Measurements from ENCODE around the gene TMEM151B.
"Not testable (repeated sequence)": the region's sequence is repeated elsewhere in the genome, so short reads cannot be mapped to it uniquely, and the experiment has no call there.

The TMEM151B gene

DNA sequence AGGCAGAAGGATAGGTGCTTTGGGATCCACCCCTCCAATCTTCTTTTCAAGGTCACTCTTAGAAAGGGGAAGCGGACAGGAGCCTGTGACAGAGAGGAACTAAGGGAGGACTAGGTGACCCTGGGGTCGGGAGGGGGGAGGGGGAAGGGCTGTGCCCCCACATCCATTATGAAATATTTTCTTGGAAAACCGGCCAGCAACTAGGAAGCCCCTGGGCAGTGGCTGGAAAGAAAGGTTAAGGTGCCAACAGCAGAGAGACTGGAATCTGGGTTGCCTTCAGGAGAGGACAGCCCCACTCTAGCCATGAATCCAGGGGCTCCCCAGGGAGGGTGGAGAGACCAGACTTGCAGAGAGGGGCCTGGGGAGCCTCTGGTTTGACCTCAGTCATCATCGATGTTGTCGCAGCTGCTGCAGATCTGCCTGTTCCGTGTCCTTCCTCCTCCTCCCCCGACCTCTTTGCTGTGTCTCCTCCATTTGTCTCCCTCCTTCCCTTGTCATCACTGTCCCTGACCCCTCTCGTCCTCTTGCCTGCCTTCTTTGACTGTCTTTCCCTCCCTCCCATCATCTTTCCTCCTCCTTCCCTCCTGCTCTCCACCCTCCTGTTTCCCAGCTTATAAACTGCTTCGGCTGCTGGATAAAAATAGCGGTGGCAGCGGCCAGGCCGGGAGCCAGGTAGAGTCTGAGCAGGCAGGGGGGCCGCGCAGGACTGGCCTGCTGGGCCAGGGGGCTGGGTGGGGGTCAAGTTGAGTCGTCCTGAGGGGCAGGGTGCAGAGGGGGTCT, 43.7 kb upstream of the TMEM151B start:
- FAIRE-seq (no peak), DNase-seq (ENCODE audit: insufficient read length) (no peak)
- no peak for TF ChIP-seq POLR2A (IDR thresholded peaks at IDR 0.05; ENCODE audit: low read depth, low read length)
- no peak for TF ChIP-seq TAF1 (IDR thresholded peaks at IDR 0.05; ENCODE audit: borderline replicate concordance, low read depth, low read length)
- TF ChIP-seq POLR2AphosphoS5 (IDR thresholded peaks at IDR 0.05; ENCODE audit: low read depth, low read length), result no peak

DNA sequence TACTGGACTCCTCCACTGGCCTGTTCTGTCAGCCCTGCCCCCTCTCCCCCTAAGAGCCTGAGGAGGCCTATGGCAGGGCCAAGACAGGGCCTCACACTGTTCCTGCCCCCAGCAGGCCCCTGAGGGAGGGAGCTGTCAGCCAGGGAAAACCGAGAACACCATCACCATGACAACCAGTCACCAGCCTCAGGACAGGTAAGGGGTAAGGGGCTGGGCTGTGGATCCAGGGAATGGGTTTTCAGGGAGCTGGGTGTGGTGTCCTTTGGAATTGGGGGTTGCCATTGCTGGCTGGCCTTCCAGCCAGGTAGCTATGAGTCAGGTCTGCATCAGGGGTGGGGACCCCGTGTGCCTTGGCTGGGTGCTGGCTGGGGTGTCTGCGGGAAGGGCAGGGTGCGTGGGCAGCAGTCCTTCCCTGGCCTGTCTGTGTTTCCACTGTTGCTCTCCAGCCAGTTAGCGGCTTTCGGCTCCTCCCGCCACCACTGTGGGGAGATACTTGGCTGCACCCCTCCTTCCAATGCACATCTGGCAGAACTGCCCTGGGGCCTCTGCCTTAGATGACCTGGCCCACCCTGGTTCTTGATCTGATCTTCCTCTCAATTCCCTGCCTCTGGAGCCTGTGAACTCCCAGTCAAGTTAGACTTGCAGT, 43.0 kb upstream of the TMEM151B start:
- DNase-seq (ENCODE audit: insufficient read length), result no peak
- TF ChIP-seq POLR2A (IDR thresholded peaks at IDR 0.05; ENCODE audit: low read depth, low read length) (no peak), TAF1 (IDR thresholded peaks at IDR 0.05; ENCODE audit: borderline replicate concordance, low read depth, low read length) (no peak), POLR2AphosphoS5 (IDR thresholded peaks at IDR 0.05; ENCODE audit: low read depth, low read length) (no peak)
- FAIRE-seq, result no peak

DNA sequence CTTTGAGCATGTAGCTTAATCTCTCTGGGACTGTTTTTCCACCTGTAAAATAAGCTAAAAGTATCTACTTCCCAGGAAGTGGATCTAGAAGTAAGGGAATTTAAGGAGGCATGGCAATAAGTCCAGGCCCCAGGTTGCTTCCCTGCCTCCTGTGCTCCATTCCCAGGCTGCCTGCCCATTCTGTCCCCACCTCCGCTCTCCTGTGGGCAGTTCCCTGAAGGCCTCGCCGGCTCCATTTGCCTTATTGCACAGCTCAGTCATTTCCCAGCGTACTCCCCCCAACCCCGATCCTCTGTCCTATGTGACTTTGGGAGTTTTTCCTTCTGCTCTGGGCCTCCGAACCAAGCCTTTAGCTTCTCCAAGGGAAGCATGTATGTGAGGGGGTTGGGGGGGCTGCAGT, 42.2 kb upstream of the TMEM151B start:
- FAIRE-seq (no peak), DNase-seq (ENCODE audit: insufficient read length) (no peak)
- no peak for TF ChIP-seq POLR2AphosphoS5 (IDR thresholded peaks at IDR 0.05; ENCODE audit: low read depth, low read length)
- TF ChIP-seq TAF1 (IDR thresholded peaks at IDR 0.05; ENCODE audit: borderline replicate concordance, low read depth, low read length), result no peak
- TF ChIP-seq POLR2A (IDR thresholded peaks at IDR 0.05; ENCODE audit: low read depth, low read length), result no peak

DNA sequence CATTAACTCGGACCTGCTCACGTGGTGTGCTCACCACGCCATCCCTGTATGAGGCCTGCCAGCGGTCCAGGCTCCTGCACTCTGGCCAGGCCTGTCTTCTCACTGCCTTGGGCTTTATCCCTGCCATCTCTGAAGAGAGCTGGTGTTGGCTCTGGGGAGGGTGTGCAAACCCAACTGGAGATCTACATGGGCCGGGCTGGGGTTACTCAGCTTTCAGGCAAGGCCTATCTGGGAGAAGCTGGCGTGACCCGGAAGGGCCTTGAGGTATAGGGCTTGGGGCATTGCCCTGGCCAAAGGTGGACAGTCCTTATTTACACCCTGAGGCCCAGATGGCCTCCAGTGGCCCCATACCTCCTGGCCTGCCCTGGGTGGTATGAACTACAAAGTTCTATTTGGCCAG, 41.8 kb upstream of the TMEM151B start:
- DNase-seq (ENCODE audit: insufficient read length), result no peak
- TF ChIP-seq POLR2AphosphoS5 (IDR thresholded peaks at IDR 0.05; ENCODE audit: low read depth, low read length) (no peak), TAF1 (IDR thresholded peaks at IDR 0.05; ENCODE audit: borderline replicate concordance, low read depth, low read length) (no peak), POLR2A (IDR thresholded peaks at IDR 0.05; ENCODE audit: low read depth, low read length) (no peak)
- no peak for FAIRE-seq

DNA sequence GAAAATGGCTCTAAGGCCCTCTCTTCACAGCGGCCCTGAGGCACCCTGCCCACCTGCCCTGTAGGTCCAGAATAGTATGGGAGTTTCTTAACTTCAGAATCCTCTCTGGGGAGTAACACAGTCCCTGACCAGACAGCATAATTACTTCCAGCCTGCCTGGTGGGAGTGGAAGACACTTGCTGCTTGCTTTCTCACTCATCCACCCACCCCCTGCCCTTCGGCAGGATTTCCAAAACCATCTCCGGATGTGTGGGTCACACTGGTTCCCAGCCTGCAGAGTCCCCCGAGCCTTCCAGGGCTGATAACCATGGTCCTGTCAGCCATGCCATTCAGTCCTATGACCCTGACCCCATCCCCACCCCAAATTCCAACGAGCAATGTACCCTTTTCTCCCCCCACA, 41.4 kb upstream of the TMEM151B start:
- FAIRE-seq (no peak), DNase-seq (ENCODE audit: insufficient read length) (no peak)
- TF ChIP-seq POLR2A (IDR thresholded peaks at IDR 0.05; ENCODE audit: low read depth, low read length) (no peak), TAF1 (IDR thresholded peaks at IDR 0.05; ENCODE audit: borderline replicate concordance, low read depth, low read length) (no peak), POLR2AphosphoS5 (IDR thresholded peaks at IDR 0.05; ENCODE audit: low read depth, low read length) (no peak)

- no peak for DNase-seq (ENCODE audit: insufficient read length)
- TF ChIP-seq POLR2AphosphoS5 (IDR thresholded peaks at IDR 0.05; ENCODE audit: low read depth, low read length) (no peak), TAF1 (IDR thresholded peaks at IDR 0.05; ENCODE audit: borderline replicate concordance, low read depth, low read length) (no peak), POLR2A (IDR thresholded peaks at IDR 0.05; ENCODE audit: low read depth, low read length) (no peak)
- FAIRE-seq, result no peak
Observed at GRCh38 chr6:44229376-44230033, 40.7 kb upstream of the TMEM151B start.

- TF ChIP-seq POLR2A (IDR thresholded peaks at IDR 0.05; ENCODE audit: low read depth, low read length), result no peak
- no peak for TF ChIP-seq POLR2AphosphoS5 (IDR thresholded peaks at IDR 0.05; ENCODE audit: low read depth, low read length)
- no peak for TF ChIP-seq TAF1 (IDR thresholded peaks at IDR 0.05; ENCODE audit: borderline replicate concordance, low read depth, low read length)
- no peak for FAIRE-seq
Observed at GRCh38 chr6:44230034-44230675, 40.1 kb upstream of the TMEM151B start.

DNA sequence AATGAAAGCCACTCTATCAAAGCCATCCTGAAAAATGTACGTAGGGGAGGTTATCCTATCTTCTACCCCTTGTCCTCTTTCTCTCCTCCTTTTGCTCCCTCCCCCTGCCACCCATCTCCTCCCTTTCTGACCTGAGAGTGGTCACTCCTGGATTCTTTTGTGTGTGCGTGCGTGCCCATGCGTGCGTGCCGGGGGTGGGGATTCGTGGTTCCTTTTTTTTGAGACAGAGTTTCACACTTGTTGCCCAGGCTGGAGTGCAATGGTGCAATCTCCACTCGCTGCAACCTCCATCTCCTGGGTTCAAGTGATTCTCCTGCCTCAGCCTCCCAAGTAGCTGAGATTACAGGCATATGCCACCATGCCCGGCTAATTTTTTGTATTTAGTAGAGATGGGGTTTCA, 38.8 kb upstream of the TMEM151B start:
- DNase-seq (ENCODE audit: insufficient read length); FAIRE-seq: not testable (repeated sequence)

More at GRCh38 chr6:44230034-44230675, 40.1 kb upstream of the TMEM151B start:
- DNase-seq (ENCODE audit: insufficient read length), result no peak

GRCh38 chr6:44232676-44233566, 37.3 kb upstream of the TMEM151B start:
- TF ChIP-seq POLR2A (IDR thresholded peaks at IDR 0.05; ENCODE audit: low read depth, low read length), result no peak
- no peak for TF ChIP-seq TAF1 (IDR thresholded peaks at IDR 0.05; ENCODE audit: borderline replicate concordance, low read depth, low read length)
- TF ChIP-seq POLR2AphosphoS5 (IDR thresholded peaks at IDR 0.05; ENCODE audit: low read depth, low read length), result no peak
- FAIRE-seq (no peak), DNase-seq (ENCODE audit: insufficient read length) (no peak)

- DNase-seq (ENCODE audit: insufficient read length) (no peak), FAIRE-seq (no peak)
- TF ChIP-seq POLR2AphosphoS5 (IDR thresholded peaks at IDR 0.05; ENCODE audit: low read depth, low read length) (no peak), TAF1 (IDR thresholded peaks at IDR 0.05; ENCODE audit: borderline replicate concordance, low read depth, low read length) (no peak), POLR2A (IDR thresholded peaks at IDR 0.05; ENCODE audit: low read depth, low read length) (no peak)
Observed at GRCh38 chr6:44233567-44234100, 36.6 kb upstream of the TMEM151B start.

Data from GM12892 (cell line).